Endothelial cell of umbilical vein (primary cell): ENCODE measurements around the gene TBC1D10B. TPM values are rescaled to one million over a fixed set of nuclear protein-coding genes. Genes with fewer than 3 reads are reported as not detected.
A peak's percentile ranks its signal among the peaks of the same experiment; 100 is the strongest.

ENCODE experiments used
- BruUV-seq: library from RNA; stranded (reverse); fragments of 400-500 nt; replicated peaks from 2 replicates; lab custom pipeline; 2021; lab: Mats Ljungman, UMichigan
- CTCF ChIA-PET: fragments of 300-600, 350-600 bp; sonication (Branson Sonifier 250); formaldehyde crosslinking; loops from one replicate; lab custom pipeline; 2021; ENCODE audit warnings: antibody characterized with exemption, inconsistent platforms; lab: Charles Lee
- POLR2A ChIA-PET: fragments of 300-600, 350-600 bp; sonication (Branson Sonifier 250); formaldehyde crosslinking; loops from one replicate; lab custom pipeline; 2021; ENCODE audit warnings: antibody characterized with exemption, inconsistent platforms; lab: Charles Lee
- DNase-seq: peaks from one replicate; pipeline ENCODE4 v3.0.0-alpha.2; 2011; ENCODE audit warnings: low read depth, low spot score
- FAIRE-seq: peaks from 2 replicates; lab custom pipeline; 2011; peaks lifted over from hg19 to GRCh38; lab: Jason Lieb, UNC
- H2AFZ ChIP-seq: 2 replicates; pipeline ENCODE4 v1.6.0; 2012; ENCODE audit warnings: low read depth, low read length, control low read depth, inconsistent platforms
- H3K27ac ChIP-seq: 2 replicates; pipeline ENCODE4 v1.5.1; 2011; ENCODE audit warnings: low read depth, mild to moderate bottlenecking, control low read depth, low read length, moderate library complexity; ENCODE audit not compliant: insufficient read depth
- H3K27me3 ChIP-seq, 2 experiments: 2 replicates each; pipeline versions ENCODE4 v1.6.0 to v1.6.1; 2011; ENCODE audit warnings: low read length in 2 of 2, mixed read lengths in 1 of 2; ENCODE audit not compliant: control insufficient read depth in 2 of 2, insufficient read depth in 2 of 2
- H3K36me3 ChIP-seq, 2 experiments: 2 replicates in 1 of 2; 3 replicates in 1 of 2; pipeline ENCODE4 v1.5.1; 2011; ENCODE audit warnings: low read length in 2 of 2, mild to moderate bottlenecking in 1 of 2, moderate library complexity in 1 of 2; ENCODE audit not compliant: control insufficient read depth in 2 of 2, insufficient read depth in 2 of 2; ENCODE audit errors: extremely low read depth in 1 of 2
- H3K4me1 ChIP-seq: 3 replicates; pipeline ENCODE4 v1.5.1; 2011; ENCODE audit warnings: mild to moderate bottlenecking, low read length; ENCODE audit not compliant: control insufficient read depth, insufficient read depth; ENCODE audit errors: extremely low read depth
- H3K4me2 ChIP-seq: 2 replicates; pipeline ENCODE4 v1.6.1; 2011; ENCODE audit warnings: low read length, control low read depth, mixed read lengths; ENCODE audit not compliant: insufficient read depth
- H3K4me3 ChIP-seq, 3 experiments: fragments of 200-600 bp in 1 of 3; sonication (generic), shearing (Covaris generic) in 1 of 3; replicated peaks in 1 of 3; 2 replicates each; pipeline ENCODE4 v1.5.1; 2011 to 2016; ENCODE audit warnings: control low read depth in 3 of 3, low read length in 3 of 3, mild to moderate bottlenecking in 2 of 3, inconsistent platforms in 1 of 3, low read depth in 1 of 3, moderate library complexity in 1 of 3; ENCODE audit not compliant: insufficient read depth in 1 of 3
- H3K79me2 ChIP-seq: 2 replicates; pipeline ENCODE4 v1.6.0; 2012; ENCODE audit warnings: low read length, inconsistent platforms; ENCODE audit not compliant: control insufficient read depth, insufficient read depth
- H3K9ac ChIP-seq: replicated peaks from 2 replicates; pipeline ENCODE3; 2011; ENCODE audit warnings: low read length, control low read depth; ENCODE audit not compliant: insufficient read depth; ENCODE audit errors: extremely low read depth
- H3K9me1 ChIP-seq: replicated peaks from 3 replicates; pipeline ENCODE4 v1.6.0; 2011; ENCODE audit warnings: mild to moderate bottlenecking, low read length; ENCODE audit not compliant: control insufficient read depth, insufficient read depth; ENCODE audit errors: extremely low read depth
- H3K9me3 ChIP-seq: replicated peaks from 2 replicates; pipeline ENCODE4 v1.5.1; 2012; ENCODE audit warnings: low read length, inconsistent platforms; ENCODE audit not compliant: control insufficient read depth, insufficient read depth
- H4K20me1 ChIP-seq: replicated peaks from 2 replicates; pipeline ENCODE3; 2011; ENCODE audit warnings: mild to moderate bottlenecking, low read length; ENCODE audit not compliant: control insufficient read depth, insufficient read depth; ENCODE audit errors: extremely low read depth
- JUN ChIP-seq: IDR thresholded peaks from 2 replicates; pipeline ENCODE4 v1.6.1; 2011; ENCODE audit warnings: borderline replicate concordance, low read depth; ENCODE audit not compliant: insufficient read length, insufficient read depth
- MYC ChIP-seq: IDR thresholded peaks from one replicate; pipeline ENCODE4 v1.6.1; 2011; ENCODE audit warnings: mild to moderate bottlenecking, low read depth, low read length
- POLR2A ChIP-seq: IDR thresholded peaks from 2 replicates; pipeline ENCODE4 v1.6.1; 2012; ENCODE audit warnings: low read depth, mild to moderate bottlenecking, control low read depth, low read length
- POLR2AphosphoS5 ChIP-seq: IDR thresholded peaks from 2 replicates; pipeline ENCODE4 v1.6.1; 2012; ENCODE audit warnings: low read depth, mild to moderate bottlenecking, control low read depth, low read length, moderate library complexity; ENCODE audit not compliant: insufficient read depth
- dilution Hi-C: fragments of 300-500 bp; cut with MboI; formaldehyde crosslinking; loops from one replicate; pipeline ENCODE4 v1.15.0; 2019; ENCODE audit warnings: low sequenced_read_pairs; ENCODE audit not compliant: extremely low pct_ligation_motif_present
- intact Hi-C: fragments of 100-400 bp; cut with micrococcal nuclease; formaldehyde crosslinking; loops from one replicate; pipeline ENCODE4 v1.10.0; 2022
- polyA plus RNA-seq, 4 experiments: library from polyadenylated mRNA; depleted of rRNA in 3 of 4; stranded (reverse) in 3 of 4; unstranded in 1 of 4; fragments of >200 nt; gene quantifications; 2 replicates each; pipeline versions ENCODE4 v1.2.1 to v1.2.3, GENCODE V29; 2011 to 2012; ENCODE audit warnings: missing spikeins in 1 of 4
- total RNA-seq: library from RNA; stranded (reverse); gene quantifications from 2 replicates; pipeline ENCODE4 v1.2.3, GENCODE V29; 2021
- TF ChIP-seq, protein P1 (sequence below): IDR thresholded peaks from 2 replicates; pipeline ENCODE4 v1.6.1; 2011; ENCODE audit not compliant: insufficient read depth, insufficient read length

Gene TBC1D10B
- total and polyA plus RNA-seq, 2 donors (not counting 3 experiments of a cell fraction or from before 2014, with no cell fraction given), result 37.0 to 63.0 TPM

DNA sequence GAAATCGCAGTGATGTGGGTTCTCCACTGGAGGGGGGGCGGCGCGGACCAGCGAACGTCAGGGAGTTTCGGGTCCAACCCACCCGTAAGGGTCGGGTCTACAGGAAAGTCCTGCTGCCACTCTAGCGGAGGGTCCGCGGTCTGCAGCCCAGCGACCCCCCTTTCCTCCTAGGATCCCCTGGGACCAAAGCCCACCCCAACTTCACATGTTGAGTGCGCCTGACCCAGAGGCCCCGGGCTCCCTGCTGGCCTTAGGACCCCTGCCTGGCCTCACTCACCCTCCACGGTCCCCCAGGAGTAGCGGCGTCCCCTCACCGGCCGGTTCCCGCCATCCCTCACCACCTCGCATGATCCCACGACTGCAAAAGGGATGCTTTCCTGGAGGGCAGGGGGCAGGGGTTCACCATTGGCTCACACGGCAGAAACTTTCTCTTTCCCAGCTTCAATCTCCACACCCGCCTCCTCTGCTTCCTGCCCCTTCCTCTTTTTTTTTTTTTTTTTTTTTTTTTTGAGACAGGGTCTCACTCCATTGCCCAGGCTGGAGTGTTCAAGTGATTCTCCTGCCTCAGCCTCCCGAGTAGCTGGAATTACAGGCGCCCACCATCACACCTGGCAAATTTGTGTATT is 9.0 kb upstream of the TBC1D10B start:
- Histone ChIP-seq H3K4me1 (peaks cover 12% of the 10 kb centered on the region), H3K9ac (peak overlapping the region; percentile 40), H4K20me1 (no peaks in the 10 kb centered on the region), H3K36me3 (no peaks in the 10 kb centered on the region), H3K4me2 (peak overlapping the region; percentile 88), H3K4me3 (peak overlapping the region; percentile 22 to 61 (median 41)), H3K27ac (no peak overlapping the region), H3K9me3 (no peaks in the 10 kb centered on the region), H3K79me2 (no peaks in the 10 kb centered on the region), H2AFZ (peak overlapping the region; percentile 99), H3K27me3 (no peaks in the 10 kb centered on the region), H3K9me1 (no peaks in the 10 kb centered on the region)
- dilution Hi-C loops, result no loop called here
- CTCF ChIA-PET, result interaction anchor here (1.0 to 2.0 kb wide), 3 partner anchors 13 to 30 kb away, joined by 3 to 11 read pairs (median 6); no protein-coding TSS in a partner anchor
- POLR2A ChIA-PET, result no interaction called here
- no peak for FAIRE-seq
- intact Hi-C loops, result no loop called here
- TF ChIP-seq JUN (no peak), POLR2AphosphoS5 (no peak), POLR2A (no peak), MYC (no peak)
- TF ChIP-seq, protein P1, sequence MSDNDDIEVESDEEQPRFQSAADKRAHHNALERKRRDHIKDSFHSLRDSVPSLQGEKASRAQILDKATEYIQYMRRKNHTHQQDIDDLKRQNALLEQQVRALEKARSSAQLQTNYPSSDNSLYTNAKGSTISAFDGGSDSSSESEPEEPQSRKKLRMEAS, result no peak
- no peak for DNase-seq
- BruUV-seq, result no TSS peak
